HL-60 (cell line): ENCODE measurements around the gene AFAP1L1.

Experiments used
- DNase-seq, 2 experiments: peaks; one replicate each; pipeline ENCODE4 v3.0.0-alpha.2; 2010 to 2020; ENCODE audit warnings: low read depth in 1 of 2, low spot score in 1 of 2
- H3K27ac ChIP-seq: fragments of 250-450 bp; sonication (Bioruptor Pico); replicated peaks from 2 replicates; pipeline ENCODE4 v1.5.1; 2020; ENCODE audit warnings: mild to moderate bottlenecking, moderate library complexity
- H3K27me3 ChIP-seq: fragments of 250-450 bp; sonication (Bioruptor Pico); 2 replicates; pipeline ENCODE4 v1.5.1; 2021; ENCODE audit warnings: mild to moderate bottlenecking, moderate library complexity; ENCODE audit not compliant: insufficient read depth, poor library complexity, severe bottlenecking
- H3K4me3 ChIP-seq: replicated peaks from 2 replicates; pipeline ENCODE4 v1.5.1; 2011; ENCODE audit warnings: mild to moderate bottlenecking, control low read depth, low read length; ENCODE audit not compliant: insufficient read depth
- GABPA ChIP-seq: IDR thresholded peaks from 2 replicates; pipeline ENCODE4 v1.6.1; 2012; ENCODE audit warnings: low read depth
- POLR2AphosphoS5 ChIP-seq: IDR thresholded peaks from 2 replicates; pipeline ENCODE4 v1.6.1; 2012; ENCODE audit warnings: low read depth
- REST ChIP-seq: IDR thresholded peaks from 2 replicates; pipeline ENCODE4 v1.6.1; 2012; ENCODE audit warnings: low read depth; ENCODE audit not compliant: insufficient replicate concordance
- SPI1 ChIP-seq: IDR thresholded peaks from 2 replicates; pipeline ENCODE4 v1.6.1; 2012; ENCODE audit warnings: low read depth, mild to moderate bottlenecking, borderline replicate concordance
- TF ChIP-seq, protein P1 (sequence below): IDR thresholded peaks from one replicate; pipeline ENCODE4 v1.5.1; 2011; ENCODE audit warnings: low read length, control low read depth, inconsistent platforms; ENCODE audit not compliant: insufficient read depth

Gene AFAP1L1

DNA sequence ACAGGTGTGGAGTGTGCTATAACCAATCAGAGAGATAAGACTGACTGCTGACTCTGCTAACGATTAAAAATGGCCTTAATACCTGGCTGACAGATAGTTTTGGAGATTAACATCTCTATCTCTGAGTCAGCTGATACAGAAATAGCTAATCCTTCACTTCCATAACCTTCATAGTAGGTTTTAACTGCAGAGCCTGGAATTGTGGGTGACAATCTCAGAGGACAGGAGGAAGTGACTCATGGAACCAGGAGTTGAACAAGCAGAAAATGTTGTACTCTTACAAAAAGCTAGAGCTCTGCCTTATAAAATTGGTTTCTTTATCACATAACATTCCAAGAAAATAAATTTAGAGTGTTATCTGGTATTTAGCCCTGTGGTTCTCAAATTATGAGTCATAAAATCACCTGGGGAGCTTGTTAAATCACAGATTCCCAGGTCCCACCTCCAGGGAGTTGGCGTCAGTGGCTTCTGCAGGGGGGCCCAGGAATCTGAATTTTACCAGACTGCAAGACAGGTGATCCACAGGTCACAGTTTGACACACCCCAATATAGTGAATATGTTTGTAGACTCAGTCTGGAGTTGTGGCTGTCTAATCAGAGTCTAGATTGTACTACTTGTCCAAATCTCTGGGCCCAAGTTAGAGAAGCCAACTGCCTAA lies 44.4 kb upstream of the AFAP1L1 start:
- H3K4me3 ChIP-seq: no peak overlapping the region
- DNase-seq: no peak
- H3K27ac ChIP-seq: no peak overlapping the region
- TF ChIP-seq SPI1 (no peak), POLR2AphosphoS5 (no peak), GABPA (no peak), REST (no peak)
- TF ChIP-seq, protein P1, sequence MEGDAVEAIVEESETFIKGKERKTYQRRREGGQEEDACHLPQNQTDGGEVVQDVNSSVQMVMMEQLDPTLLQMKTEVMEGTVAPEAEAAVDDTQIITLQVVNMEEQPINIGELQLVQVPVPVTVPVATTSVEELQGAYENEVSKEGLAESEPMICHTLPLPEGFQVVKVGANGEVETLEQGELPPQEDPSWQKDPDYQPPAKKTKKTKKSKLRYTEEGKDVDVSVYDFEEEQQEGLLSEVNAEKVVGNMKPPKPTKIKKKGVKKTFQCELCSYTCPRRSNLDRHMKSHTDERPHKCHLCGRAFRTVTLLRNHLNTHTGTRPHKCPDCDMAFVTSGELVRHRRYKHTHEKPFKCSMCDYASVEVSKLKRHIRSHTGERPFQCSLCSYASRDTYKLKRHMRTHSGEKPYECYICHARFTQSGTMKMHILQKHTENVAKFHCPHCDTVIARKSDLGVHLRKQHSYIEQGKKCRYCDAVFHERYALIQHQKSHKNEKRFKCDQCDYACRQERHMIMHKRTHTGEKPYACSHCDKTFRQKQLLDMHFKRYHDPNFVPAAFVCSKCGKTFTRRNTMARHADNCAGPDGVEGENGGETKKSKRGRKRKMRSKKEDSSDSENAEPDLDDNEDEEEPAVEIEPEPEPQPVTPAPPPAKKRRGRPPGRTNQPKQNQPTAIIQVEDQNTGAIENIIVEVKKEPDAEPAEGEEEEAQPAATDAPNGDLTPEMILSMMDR: no peak
- peaks cover 2% of the 10 kb centered on the region for H3K27me3 ChIP-seq

DNA sequence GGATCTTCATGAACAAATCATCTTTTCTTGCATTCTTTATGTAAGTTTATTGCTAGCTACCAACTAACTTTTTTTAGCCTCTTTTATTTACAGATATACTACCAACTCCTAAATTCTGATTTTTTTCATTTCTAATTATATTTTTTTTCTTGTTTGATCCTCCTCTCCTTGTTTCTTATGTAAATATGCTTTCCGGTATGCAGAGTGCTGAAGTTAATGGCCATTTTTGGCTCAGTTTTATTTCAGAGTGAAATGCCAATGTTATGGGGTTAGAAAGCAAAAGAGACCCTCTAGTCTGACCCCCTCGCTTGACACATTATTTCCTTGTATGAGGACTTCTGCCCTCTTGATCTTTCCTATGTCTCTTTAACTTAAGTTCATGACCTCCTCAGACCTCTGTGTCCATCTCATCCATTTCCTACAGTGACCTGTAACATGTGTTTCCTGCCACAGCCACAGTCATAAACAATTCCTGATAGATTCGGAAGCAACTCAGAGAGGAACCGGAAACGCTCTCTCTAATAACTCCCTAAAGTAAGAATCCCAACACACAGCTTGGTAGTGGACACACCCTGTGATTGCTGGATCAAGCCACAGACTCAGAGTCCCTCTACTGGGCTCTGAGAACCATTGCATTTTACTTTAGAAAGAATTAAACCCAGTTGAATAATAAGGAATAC lies 42.9 kb upstream of the AFAP1L1 start:
- no peak overlapping the region for H3K27ac ChIP-seq
- peaks cover 2% of the 10 kb centered on the region for H3K27me3 ChIP-seq
- no peak overlapping the region for H3K4me3 ChIP-seq
- peak in 1 of 2 experiments; percentile 14 for DNase-seq
- TF ChIP-seq REST (peak; percentile 78), SPI1 (no peak), POLR2AphosphoS5 (no peak), GABPA (no peak)
- TF ChIP-seq, protein P1: no peak

GRCh38 chr5:149229298-149229937 lies 42.2 kb upstream of the AFAP1L1 start:
- no peak overlapping the region for H3K27ac ChIP-seq
- H3K27me3 ChIP-seq: peaks cover 2% of the 10 kb centered on the region
- H3K4me3 ChIP-seq: no peak overlapping the region
- no peak for DNase-seq
- TF ChIP-seq, protein P1: no peak
- no peak for TF ChIP-seq SPI1
- TF ChIP-seq GABPA: no peak
- no peak for TF ChIP-seq POLR2AphosphoS5
- no peak for TF ChIP-seq REST
